Stimulated activated CD4-positive, alpha-beta T cell treated with anti-CD3 and anti-CD28 coated beads, Interleukin-1b, Interleukin-23, amount 100 ng/mL, for 24 hours (primary cell): ENCODE results near the gene CCDC136.
A peak's percentile ranks its signal among the peaks of the same experiment; 100 is the strongest.

Experiments used
- DNase-seq, 4 experiments: peaks; one replicate each; pipeline ENCODE4 v3.0.0-alpha.2; 2020; ENCODE audit warnings: low read depth in 4 of 4, low spot score in 1 of 4

CCDC136 gene

DNA sequence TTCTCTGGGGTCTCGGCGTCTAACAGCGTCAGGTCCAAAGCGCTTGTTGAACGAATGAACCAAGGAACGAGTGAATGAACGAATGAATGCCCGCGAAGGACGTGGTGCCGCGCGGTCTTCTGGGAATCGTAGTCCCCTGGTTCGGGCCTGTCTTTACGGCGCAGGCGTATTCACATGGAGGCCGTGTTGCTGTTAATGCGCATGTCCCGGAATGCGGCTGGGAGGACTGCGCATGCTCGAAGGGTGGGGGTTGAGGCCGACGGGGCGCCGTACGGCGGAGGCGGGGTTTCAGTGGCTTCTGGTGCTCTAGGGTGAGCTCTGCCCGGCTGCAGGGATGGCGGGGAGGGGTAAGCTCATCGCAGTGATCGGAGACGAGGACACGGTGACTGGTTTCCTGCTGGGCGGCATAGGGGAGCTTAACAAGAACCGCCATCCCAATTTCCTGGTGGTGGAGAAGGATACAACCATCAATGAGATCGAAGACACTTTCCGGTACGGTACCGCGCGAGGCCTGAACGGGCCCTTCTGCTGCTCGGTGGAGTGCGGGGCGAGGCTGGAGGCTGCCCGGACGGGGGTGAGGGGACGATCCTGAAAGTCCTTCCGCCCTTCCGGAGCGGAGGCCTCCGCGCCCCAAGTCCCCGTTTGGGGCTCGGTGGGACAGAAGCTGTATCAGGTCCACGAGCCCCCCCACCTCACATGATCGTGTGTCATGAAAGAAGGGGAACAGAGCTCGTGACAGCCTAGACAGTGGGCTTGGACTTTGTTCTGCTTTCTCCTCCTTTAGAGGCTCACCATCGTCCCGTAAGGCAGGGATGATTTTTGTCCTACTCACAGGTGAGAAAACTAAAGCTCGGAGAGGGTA is 71.0 kb downstream of the CCDC136 start, which contains the start of gene ATP6V1F:
TSS of gene ATP6V1F (plus strand) at position 286 of the 862 bp plus-strand sequence. CDS start at position 335, 49 bp downstream.
- DNase-seq: peak; percentile 98 to 100 (median 100)

DNA sequence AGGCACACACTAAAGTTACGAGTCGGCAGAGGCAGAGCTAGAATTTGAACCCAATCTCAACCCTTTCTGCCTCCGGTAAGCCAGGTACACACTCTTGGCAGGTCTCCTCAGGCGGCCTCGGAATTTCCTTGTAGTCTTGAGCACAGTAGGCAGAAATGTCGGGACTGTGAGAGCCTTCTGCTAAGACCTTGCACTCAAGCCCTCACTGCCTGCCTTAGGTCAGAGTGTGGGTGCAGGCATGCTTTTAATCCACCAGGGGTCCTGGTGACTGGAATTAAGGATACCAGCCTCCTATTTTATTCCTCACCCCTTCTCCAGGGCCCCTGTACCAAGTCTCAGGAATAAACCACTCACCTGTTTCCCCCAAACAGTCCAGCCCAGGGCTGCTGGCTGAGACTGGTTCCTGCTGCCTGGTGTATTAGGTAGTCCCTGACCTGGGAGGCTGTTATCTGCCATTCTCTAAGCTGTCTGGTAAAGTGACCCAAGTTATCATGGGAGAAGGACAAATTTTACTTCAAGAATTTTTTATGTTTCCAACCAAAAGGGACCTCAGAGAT is 71.7 kb downstream of the CCDC136 start:
- peak in 2 of 4 experiments; percentile 20 to 38 for DNase-seq

GRCh38 chr7:128865303-128865702 is 73.5 kb downstream of the CCDC136 start:
- DNase-seq: no peak

- no peak for DNase-seq
Observed at GRCh38 chr7:128865996-128866877, 74.5 kb downstream of the CCDC136 start.

GRCh38 chr7:128867241-128867640 is 75.5 kb downstream of the CCDC136 start:
- DNase-seq: no peak

DNA sequence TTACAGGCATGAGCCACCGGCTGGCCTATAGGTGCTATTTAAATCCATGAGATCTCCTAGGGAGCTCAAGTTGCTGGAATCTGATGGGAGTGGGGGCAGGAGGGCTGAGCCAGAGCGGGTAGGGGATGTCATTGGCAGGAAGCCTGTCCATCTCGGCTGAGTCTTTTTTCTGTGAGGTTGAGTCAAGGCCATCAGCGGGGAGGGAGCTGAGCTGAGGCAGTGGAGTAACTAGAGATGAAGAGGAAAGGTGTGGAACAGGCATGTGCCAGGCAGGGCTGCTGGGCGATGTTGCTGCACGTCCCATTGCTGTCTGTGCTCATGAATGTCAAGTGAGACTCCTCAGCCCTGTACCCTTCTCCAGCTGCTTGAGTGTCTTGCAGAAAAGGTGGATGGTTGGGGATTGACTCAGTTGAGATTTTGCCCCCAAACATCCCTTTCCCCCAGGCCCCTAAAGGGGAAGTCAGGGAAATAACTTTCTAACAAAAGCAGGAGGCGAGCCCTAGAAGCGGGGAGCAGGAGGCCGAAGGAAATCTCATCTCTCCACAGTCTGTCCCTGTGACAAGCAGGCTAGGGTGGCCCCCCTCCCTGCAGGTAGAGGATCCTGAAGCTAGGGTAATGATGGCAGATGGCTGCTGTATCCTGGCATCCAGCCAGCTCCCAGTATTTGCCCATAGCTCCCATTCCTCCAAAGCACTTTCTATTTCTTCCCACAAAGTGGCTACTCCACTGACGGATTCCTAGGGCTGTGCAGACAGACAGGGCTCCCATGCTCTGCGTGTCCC is 76.3 kb downstream of the CCDC136 start:
- DNase-seq: no peak

GRCh38 chr7:128868624-128869137 is 76.9 kb downstream of the CCDC136 start:
- no peak for DNase-seq

DNA sequence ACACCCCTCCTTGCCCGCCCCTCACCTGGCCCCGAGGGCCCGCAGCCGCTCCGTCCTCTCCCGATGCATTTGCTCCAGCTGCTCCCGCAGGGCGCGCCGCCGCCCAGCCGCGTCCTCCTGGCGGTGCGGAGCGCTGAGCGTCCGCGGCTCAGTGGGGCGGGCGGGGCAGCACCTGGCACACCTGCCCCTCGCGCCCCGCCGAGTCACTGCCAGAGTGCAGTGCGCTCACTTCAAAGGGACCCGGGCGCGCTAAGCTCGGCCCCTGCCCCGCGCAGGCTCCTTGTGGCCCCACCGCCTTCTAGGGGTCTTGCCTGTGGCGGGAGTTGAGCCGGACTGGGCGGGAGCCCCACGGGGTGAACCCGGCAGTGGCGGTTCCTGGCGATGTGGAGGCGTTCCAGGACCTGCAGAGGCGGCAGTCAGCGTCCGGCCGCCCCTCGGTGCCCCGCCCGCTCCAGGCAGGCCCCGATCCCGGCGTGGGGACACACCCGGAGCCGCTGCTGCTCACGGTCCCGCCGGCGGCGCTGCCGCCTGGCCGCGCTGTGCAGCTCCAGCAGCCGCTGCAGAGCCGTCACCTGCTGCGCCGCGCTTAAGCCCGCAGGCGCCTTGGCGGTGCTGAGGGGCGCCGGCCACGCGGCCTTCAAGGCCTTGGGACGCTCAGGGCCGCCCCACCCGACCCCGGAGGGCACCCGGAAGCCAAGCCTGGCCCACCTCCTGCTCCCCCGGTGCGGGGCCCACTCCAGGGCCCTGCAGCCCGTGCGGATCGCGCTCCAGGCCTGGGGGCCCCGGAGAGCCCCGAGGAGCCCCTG is 77.6 kb downstream of the CCDC136 start:
- peak in 1 of 4 experiments; percentile 32 for DNase-seq

DNA sequence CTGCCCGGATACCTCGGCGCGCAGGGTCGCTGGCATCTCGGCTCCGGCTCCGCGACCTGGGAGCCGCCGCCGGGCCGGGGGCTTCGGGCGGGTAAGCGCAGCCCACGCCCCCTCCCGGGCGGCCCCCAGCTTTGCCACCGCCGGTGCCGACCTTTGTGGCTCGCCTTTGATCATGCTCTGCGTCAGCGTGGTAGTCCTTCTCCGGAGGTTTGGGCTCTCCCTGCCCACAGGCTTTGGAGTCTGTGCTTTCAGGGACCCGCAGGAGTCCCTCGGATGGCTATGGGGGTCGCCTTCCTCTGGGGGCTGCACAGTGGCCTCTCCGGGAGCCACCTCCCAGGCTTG is 78.1 kb downstream of the CCDC136 start:
- DNase-seq: no peak

DNA sequence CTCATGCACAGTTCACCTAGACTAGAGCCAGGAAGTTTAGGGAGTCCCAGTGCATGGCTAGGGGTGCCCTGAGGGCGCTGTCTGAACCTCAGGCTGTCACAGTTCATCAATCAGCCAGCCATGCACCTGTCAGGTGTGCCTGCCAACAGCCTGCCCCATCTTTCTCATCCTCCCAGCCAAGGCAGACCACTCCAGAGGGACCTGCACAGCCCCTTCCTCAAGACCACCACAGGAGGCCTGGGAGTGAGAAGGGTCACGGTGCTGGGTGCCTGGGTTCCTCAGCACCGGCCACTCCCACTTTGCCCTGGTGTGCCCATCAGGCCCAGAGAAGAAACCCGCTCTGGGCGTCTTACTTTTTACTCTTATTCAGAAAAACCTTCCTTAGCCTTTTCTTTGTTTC is 79.3 kb downstream of the CCDC136 start:
- DNase-seq: no peak
